ENCODE data around the gene TDRD12. TPM values are rescaled to one million over a fixed set of nuclear protein-coding genes. Genes with fewer than 3 reads are reported as not detected.

The TDRD12 gene
- total RNA-seq, 1 experiment from 2014 or later, result 1.3 TPM

- no peak overlapping the region for H3K27ac Mint-ChIP-seq
- no peak overlapping the region for H3K4me3 Mint-ChIP-seq
- ChIA-PET CTCF (interaction anchor here (0.6 to 1.0 kb wide), 2 partner anchors 151 to 346 kb away, joined by 3 to 4 read pairs; no protein-coding TSS in a partner anchor), POLR2A (interaction anchor here (0.7 kb wide), 1 partner anchor 91 kb away, joined by 3 read pairs; no protein-coding TSS in a partner anchor)
- H3K27me3 Mint-ChIP-seq (ENCODE audit: low read depth), result no peaks in the 10 kb centered on the region
- ATAC-seq (no peak), DNase-seq (ENCODE audit: low spot score) (no peak)
- TF ChIP-seq IRF2 (CRISPR knock-in tag; IDR thresholded peaks at IDR 0.05; ENCODE audit: borderline replicate concordance, low read depth) (no peak), ATF2 (CRISPR knock-in tag; IDR thresholded peaks at IDR 0.05; ENCODE audit: borderline replicate concordance, low read depth) (no peak), E2F5 (CRISPR knock-in tag; IDR thresholded peaks at IDR 0.05) (no peak), NFYB (CRISPR knock-in tag; conservative IDR thresholded peaks at IDR 0.05; ENCODE audit: low read depth) (no peak), CDX4 (CRISPR knock-in tag; IDR thresholded peaks at IDR 0.05; ENCODE audit: borderline replicate concordance) (no peak), AR (CRISPR knock-in tag; IDR thresholded peaks at IDR 0.05) (no peak), JUN (CRISPR knock-in tag; IDR thresholded peaks at IDR 0.05) (no peak), SOX15 (CRISPR knock-in tag; IDR thresholded peaks at IDR 0.05) (no peak), ZNF219 (CRISPR knock-in tag; IDR thresholded peaks at IDR 0.05; ENCODE audit: borderline replicate concordance) (no peak), SMAD4 (CRISPR knock-in tag; IDR thresholded peaks at IDR 0.05) (no peak), ZNF416 (CRISPR knock-in tag; IDR thresholded peaks at IDR 0.05) (no peak), ZNF121 (CRISPR knock-in tag; IDR thresholded peaks at IDR 0.05) (no peak), HMGA2 (CRISPR knock-in tag; IDR thresholded peaks at IDR 0.05) (no peak), RELA (CRISPR knock-in tag; IDR thresholded peaks at IDR 0.05; ENCODE audit: borderline replicate concordance) (no peak), MAX (CRISPR knock-in tag; IDR thresholded peaks at IDR 0.05) (no peak), ATF3 (CRISPR knock-in tag; conservative IDR thresholded peaks at IDR 0.05) (no peak), ZNF232 (CRISPR knock-in tag; IDR thresholded peaks at IDR 0.05) (no peak), TEAD4 (CRISPR knock-in tag; IDR thresholded peaks at IDR 0.05) (no peak)
- H3K9me3 Mint-ChIP-seq, result peaks cover 8% of the 10 kb centered on the region
- H3K4me1 Mint-ChIP-seq, result peaks cover 22% of the 10 kb centered on the region
- no peaks in the 10 kb centered on the region; the same call in 1 of the 2 replicates for H3K36me3 Mint-ChIP-seq
Measured at GRCh38 chr19:32870981-32871451, 151.4 kb downstream of the TDRD12 start.

GRCh38 chr19:32872391-32872790 is 152.8 kb downstream of the TDRD12 start:
- POLR2A ChIA-PET, result no interaction called here
- TF ChIP-seq HMGA2 (CRISPR knock-in tag; IDR thresholded peaks at IDR 0.05), result no peak
- no peak for TF ChIP-seq ZNF281 (CRISPR knock-in tag; IDR thresholded peaks at IDR 0.05)
- TF ChIP-seq ESRRA (CRISPR knock-in tag; IDR thresholded peaks at IDR 0.05; ENCODE audit: borderline replicate concordance), result no peak
- TF ChIP-seq NR3C1 (CRISPR knock-in tag; conservative IDR thresholded peaks at IDR 0.05; ENCODE audit: low read depth), result no peak
- no peak for TF ChIP-seq ATF1 (CRISPR knock-in tag; IDR thresholded peaks at IDR 0.05)
- TF ChIP-seq USF1 (CRISPR knock-in tag; IDR thresholded peaks at IDR 0.05), result no peak
- no peak for TF ChIP-seq ZNF219 (CRISPR knock-in tag; IDR thresholded peaks at IDR 0.05; ENCODE audit: borderline replicate concordance)
- TF ChIP-seq NFYB (CRISPR knock-in tag; conservative IDR thresholded peaks at IDR 0.05; ENCODE audit: low read depth), result no peak
- TF ChIP-seq CREM (CRISPR knock-in tag; IDR thresholded peaks at IDR 0.05), result no peak
- TF ChIP-seq E2F1 (CRISPR knock-in tag; IDR thresholded peaks at IDR 0.05), result no peak

More at GRCh38 chr19:32872391-32872790, 152.8 kb downstream of the TDRD12 start:
- peaks cover 22% of the 10 kb centered on the region for H3K4me1 Mint-ChIP-seq
- H3K4me3 Mint-ChIP-seq, result no peak overlapping the region
- CTCF ChIA-PET, result no interaction called here
- ATAC-seq, result no peak
- H3K36me3 Mint-ChIP-seq, result no peaks in the 10 kb centered on the region; the same call in 1 of the 2 replicates
- peaks cover 8% of the 10 kb centered on the region for H3K9me3 Mint-ChIP-seq
- no peak for DNase-seq (ENCODE audit: low spot score)
- H3K27ac Mint-ChIP-seq, result no peak overlapping the region
- H3K27me3 Mint-ChIP-seq (ENCODE audit: low read depth), result no peaks in the 10 kb centered on the region
